OCI-LY3 (cell line): ENCODE measurements around the gene P2RX1.

Source experiments
- H2AFZ ChIP-seq: fragments of 200-600, 300-600 bp; shearing (Covaris generic); 2 replicates; pipeline ENCODE4 v1.6.0; 2014; ENCODE audit warnings: antibody characterized with exemption, low read depth, low read length
- H3K27ac ChIP-seq: fragments of 200-600, 300-600 bp; sonication (generic); 2 replicates; pipeline ENCODE4 v1.5.1; 2014; ENCODE audit warnings: mild to moderate bottlenecking, low read length, moderate library complexity, mixed read lengths
- H3K27me3 ChIP-seq: fragments of 200-600, 300-600 bp; sonication (generic); 2 replicates; pipeline ENCODE4 v1.6.1; 2014; ENCODE audit warnings: low read depth, low read length, mixed read lengths
- H3K36me3 ChIP-seq: fragments of 200-600, 300-600 bp; sonication (generic); replicated peaks from 2 replicates; pipeline ENCODE3; 2014; ENCODE audit warnings: low read depth, low read length, mixed read lengths
- H3K4me1 ChIP-seq: fragments of 300-600, 200-600 bp; sonication (generic); 2 replicates; pipeline ENCODE4 v1.6.1; 2014; ENCODE audit warnings: low read length, mixed read lengths
- H3K4me2 ChIP-seq: fragments of 200-600, 300-600 bp; sonication (generic); 2 replicates; pipeline ENCODE4 v1.6.1; 2014; ENCODE audit warnings: low read length, mixed read lengths
- H3K4me3 ChIP-seq: fragments of 300-600, 200-600 bp; sonication (generic); 2 replicates; pipeline ENCODE4 v1.5.1; 2014; ENCODE audit warnings: antibody characterized with exemption, mild to moderate bottlenecking, low read length, moderate library complexity
- H3K79me2 ChIP-seq: fragments of 300-600, 200-600 bp; shearing (Covaris generic); 2 replicates; pipeline ENCODE4 v1.6.1; 2014; ENCODE audit warnings: mild to moderate bottlenecking, low read length, mixed read lengths
- H3K9ac ChIP-seq: fragments of 300-600, 200-600 bp; shearing (Covaris generic); 2 replicates; pipeline ENCODE4 v1.6.0; 2014; ENCODE audit warnings: mild to moderate bottlenecking, low read length, moderate library complexity
- H3K9me3 ChIP-seq: fragments of 200-600, 300-600 bp; shearing (Covaris generic); 2 replicates; pipeline ENCODE4 v1.6.1; 2014; ENCODE audit warnings: low read length, mixed read lengths; ENCODE audit not compliant: insufficient read depth
- H4K20me1 ChIP-seq: fragments of 200-600, 300-600 bp; sonication (generic); 2 replicates; pipeline ENCODE4 v1.6.1; 2016; ENCODE audit warnings: low read length, mixed read lengths; ENCODE audit not compliant: insufficient read depth
- EZH2phosphoT487 ChIP-seq: fragments of 200-600 bp; shearing (Covaris generic); IDR thresholded peaks from 2 replicates; pipeline ENCODE4 v1.6.1; 2018; ENCODE audit warnings: antibody characterized with exemption, mixed run types, low read depth
- TF ChIP-seq, protein P1 (sequence below): fragments of 200-600, 300-600 bp; sonication (generic); IDR thresholded peaks from 2 replicates; pipeline ENCODE4 v1.5.1; 2014; ENCODE audit warnings: antibody characterized with exemption, low read length, low read depth

P2RX1 gene

GRCh38 chr17:3925684-3926485 lies 9.6 kb upstream of the P2RX1 start:
- TF ChIP-seq EZH2phosphoT487 = no peak
- TF ChIP-seq, protein P1, sequence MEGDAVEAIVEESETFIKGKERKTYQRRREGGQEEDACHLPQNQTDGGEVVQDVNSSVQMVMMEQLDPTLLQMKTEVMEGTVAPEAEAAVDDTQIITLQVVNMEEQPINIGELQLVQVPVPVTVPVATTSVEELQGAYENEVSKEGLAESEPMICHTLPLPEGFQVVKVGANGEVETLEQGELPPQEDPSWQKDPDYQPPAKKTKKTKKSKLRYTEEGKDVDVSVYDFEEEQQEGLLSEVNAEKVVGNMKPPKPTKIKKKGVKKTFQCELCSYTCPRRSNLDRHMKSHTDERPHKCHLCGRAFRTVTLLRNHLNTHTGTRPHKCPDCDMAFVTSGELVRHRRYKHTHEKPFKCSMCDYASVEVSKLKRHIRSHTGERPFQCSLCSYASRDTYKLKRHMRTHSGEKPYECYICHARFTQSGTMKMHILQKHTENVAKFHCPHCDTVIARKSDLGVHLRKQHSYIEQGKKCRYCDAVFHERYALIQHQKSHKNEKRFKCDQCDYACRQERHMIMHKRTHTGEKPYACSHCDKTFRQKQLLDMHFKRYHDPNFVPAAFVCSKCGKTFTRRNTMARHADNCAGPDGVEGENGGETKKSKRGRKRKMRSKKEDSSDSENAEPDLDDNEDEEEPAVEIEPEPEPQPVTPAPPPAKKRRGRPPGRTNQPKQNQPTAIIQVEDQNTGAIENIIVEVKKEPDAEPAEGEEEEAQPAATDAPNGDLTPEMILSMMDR = no peak
- Histone ChIP-seq H3K79me2 (no peaks in the 10 kb centered on the region), H3K4me1 (no peaks in the 10 kb centered on the region), H3K4me2 (no peak overlapping the region), H4K20me1 (no peaks in the 10 kb centered on the region), H3K9me3 (no peaks in the 10 kb centered on the region), H3K36me3 (no peaks in the 10 kb centered on the region), H2AFZ (no peak overlapping the region), H3K27me3 (no peaks in the 10 kb centered on the region), H3K9ac (no peak overlapping the region), H3K27ac (no peak overlapping the region), H3K4me3 (no peak overlapping the region)

- no peak overlapping the region for H3K4me3 ChIP-seq
- no peaks in the 10 kb centered on the region for H3K4me1 ChIP-seq
- H3K79me2 ChIP-seq = no peaks in the 10 kb centered on the region
- no peak for TF ChIP-seq EZH2phosphoT487
- TF ChIP-seq, protein P1 = no peak
- no peaks in the 10 kb centered on the region for H3K36me3 ChIP-seq
- no peak overlapping the region for H2AFZ ChIP-seq
- no peak overlapping the region for H3K27ac ChIP-seq
- no peaks in the 10 kb centered on the region for H3K9me3 ChIP-seq
- no peak overlapping the region for H3K4me2 ChIP-seq
- H4K20me1 ChIP-seq = no peaks in the 10 kb centered on the region
- H3K9ac ChIP-seq = no peak overlapping the region
- no peaks in the 10 kb centered on the region for H3K27me3 ChIP-seq
Observed at GRCh38 chr17:3924512-3925350, 8.5 kb upstream of the P2RX1 start.

DNA sequence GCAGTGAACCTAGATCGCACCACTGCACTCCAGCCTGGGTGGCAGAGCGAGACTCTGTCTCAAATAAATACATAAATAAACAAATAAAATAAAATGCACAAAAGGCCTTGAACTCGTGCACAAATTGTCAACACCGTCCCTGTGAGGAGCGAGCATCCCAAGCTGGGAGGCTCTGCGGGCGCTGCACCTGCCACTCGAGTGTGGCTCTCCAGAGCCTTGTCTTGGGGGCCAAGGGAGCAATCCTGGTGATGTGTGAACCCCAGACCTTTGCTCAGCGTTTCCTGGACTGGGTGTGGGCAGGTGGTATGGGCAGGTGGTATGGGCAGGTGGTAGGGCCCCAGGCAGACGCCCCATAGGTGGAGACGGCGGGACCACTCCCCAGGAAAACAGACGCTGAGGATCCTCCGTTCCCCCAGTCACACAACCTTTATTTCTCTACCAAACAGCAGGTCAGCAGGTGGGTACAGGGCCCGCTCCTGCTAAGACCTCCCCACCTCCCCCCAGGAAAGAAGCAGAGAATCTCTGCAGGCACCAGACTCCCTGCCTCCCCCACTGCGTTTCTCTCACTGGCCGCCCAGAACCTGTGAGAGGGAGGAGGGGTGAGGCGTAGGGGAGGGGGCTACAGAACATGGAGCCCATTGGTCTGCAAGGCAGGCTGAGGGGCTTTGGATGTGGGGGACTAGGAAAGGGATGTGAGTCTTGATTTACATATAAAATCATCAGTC lies 7.4 kb upstream of the P2RX1 start:
- Histone ChIP-seq H4K20me1 (no peaks in the 10 kb centered on the region), H3K9ac (no peak overlapping the region), H3K4me1 (no peaks in the 10 kb centered on the region), H3K4me2 (no peak overlapping the region), H3K36me3 (no peaks in the 10 kb centered on the region), H2AFZ (no peak overlapping the region), H3K27me3 (no peaks in the 10 kb centered on the region), H3K9me3 (no peaks in the 10 kb centered on the region), H3K79me2 (no peaks in the 10 kb centered on the region), H3K4me3 (no peak overlapping the region), H3K27ac (no peak overlapping the region)
- no peak for TF ChIP-seq EZH2phosphoT487
- TF ChIP-seq, protein P1 = no peak

GRCh38 chr17:3922765-3923164 lies 6.5 kb upstream of the P2RX1 start:
- H3K4me1 ChIP-seq = no peaks in the 10 kb centered on the region
- H3K4me2 ChIP-seq = no peak overlapping the region
- no peaks in the 10 kb centered on the region for H4K20me1 ChIP-seq
- no peak overlapping the region for H3K4me3 ChIP-seq
- H3K27me3 ChIP-seq = no peaks in the 10 kb centered on the region
- H3K27ac ChIP-seq = no peak overlapping the region
- no peaks in the 10 kb centered on the region for H3K36me3 ChIP-seq
- no peaks in the 10 kb centered on the region for H3K9me3 ChIP-seq
- H3K9ac ChIP-seq = no peak overlapping the region
- no peaks in the 10 kb centered on the region for H3K79me2 ChIP-seq
- TF ChIP-seq EZH2phosphoT487 = no peak
- TF ChIP-seq, protein P1 = no peak
- no peak overlapping the region for H2AFZ ChIP-seq
